Activated CD4-positive, alpha-beta T cell treated with anti-CD3 and anti-CD28 coated beads, Interleukin-2, amount 10 ng/mL, durations not matched to agents 24 days and 14 days (primary cell): ENCODE data around the gene MAP2K7. TPM values are rescaled to one million over a fixed set of nuclear protein-coding genes. Genes with fewer than 3 reads are reported as not detected.
A peak's percentile ranks its signal among the peaks of the same experiment; 100 is the strongest.

Experiments used
- DNase-seq: peaks from one replicate; pipeline ENCODE4 v3.0.0; 2022
- H3K27ac Mint-ChIP-seq: one replicate; pipeline ENCODE4 v1.8.0; 2022; ENCODE audit warnings: mild to moderate bottlenecking, mixed read lengths
- H3K27me3 Mint-ChIP-seq: one replicate; pipeline ENCODE4 v1.8.0; 2022; ENCODE audit warnings: mixed read lengths
- H3K36me3 Mint-ChIP-seq: one replicate; pipeline ENCODE4 v1.8.0; 2022; ENCODE audit warnings: low read depth, mild to moderate bottlenecking, mixed read lengths
- H3K4me1 Mint-ChIP-seq: one replicate; pipeline ENCODE4 v1.8.0; 2021; ENCODE audit warnings: mixed read lengths
- H3K4me3 Mint-ChIP-seq: one replicate; pipeline ENCODE4 v1.8.0; 2022; ENCODE audit warnings: mild to moderate bottlenecking, moderate library complexity, mixed read lengths
- H3K9me3 Mint-ChIP-seq: one replicate; pipeline ENCODE4 v1.8.0; 2021; ENCODE audit warnings: mixed read lengths
- intact Hi-C: fragments of 100-400 bp; cut with micrococcal nuclease; formaldehyde crosslinking; loops from one replicate; pipeline ENCODE4 v1.15.1; 2023
- total RNA-seq: library from RNA; stranded (reverse); gene quantifications from 2 replicates; pipeline ENCODE4 v1.2.3, GENCODE V29; 2022

Gene MAP2K7
- total RNA-seq, 1 donor from 2014 or later, result 46.7 TPM

GRCh38 chr19:7920519-7921301, 17.0 kb downstream of the MAP2K7 start:
- Mint-ChIP-seq H3K27ac (peak overlapping the region; percentile 98), H3K9me3 (no peaks in the 10 kb centered on the region), H3K36me3 (peaks cover 15% of the 10 kb centered on the region), H3K27me3 (peaks cover 21% of the 10 kb centered on the region), H3K4me3 (peak overlapping the region; percentile 94), H3K4me1 (peaks cover 27% of the 10 kb centered on the region)
- intact Hi-C loops, result loop anchor here (1.0 to 2.0 kb wide), 5 partner anchors 17 to 1898 kb away; partner anchors contain the start of genes FBXL12, MAP2K7 and TIMM44
- peak; percentile 98 for DNase-seq

DNA sequence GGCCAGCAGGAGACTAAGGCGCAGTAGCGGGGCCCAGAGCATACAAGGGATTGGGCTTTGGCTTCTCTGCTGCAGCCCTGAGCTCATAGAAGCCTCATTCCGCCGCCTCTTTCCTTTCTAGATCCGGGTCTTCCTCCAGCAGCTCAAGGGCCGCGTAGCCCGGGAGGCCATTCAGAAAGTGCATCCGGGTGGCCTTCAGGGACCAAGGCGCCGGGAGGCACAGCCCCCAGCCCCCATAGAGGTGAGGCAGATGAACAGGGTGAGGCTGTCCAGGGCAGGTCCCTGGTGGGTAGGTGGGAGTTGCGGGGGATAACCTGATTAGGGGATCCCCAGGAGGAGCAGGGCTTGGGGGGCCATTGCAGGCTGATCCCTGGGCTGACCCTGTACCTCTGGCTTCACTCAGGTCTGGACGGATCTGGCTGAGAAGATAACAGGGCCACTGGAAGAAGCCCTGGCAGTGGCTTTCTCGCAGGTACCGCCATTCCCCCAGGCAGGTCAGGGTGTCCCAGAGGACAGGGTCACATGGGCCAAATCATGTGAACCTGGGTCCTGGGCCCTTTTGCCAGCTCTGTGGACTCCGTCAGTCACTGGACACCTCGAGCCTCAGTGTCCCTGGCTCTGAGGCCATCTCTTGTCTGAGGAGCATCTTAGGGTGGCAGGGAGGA, 17.8 kb downstream of the MAP2K7 start:
- peaks cover 18% of the 10 kb centered on the region for H3K27me3 Mint-ChIP-seq
- peaks cover 15% of the 10 kb centered on the region for H3K36me3 Mint-ChIP-seq
- peak overlapping the region; percentile 98 for H3K27ac Mint-ChIP-seq
- no peaks in the 10 kb centered on the region for H3K9me3 Mint-ChIP-seq
- peaks cover 28% of the 10 kb centered on the region for H3K4me1 Mint-ChIP-seq
- DNase-seq, result no peak
- H3K4me3 Mint-ChIP-seq, result peak overlapping the region; percentile 94
- intact Hi-C loops, result loop anchor here (1.0 to 2.0 kb wide), 2 partner anchors 68 to 1897 kb away; partner anchors contain the start of gene FBXL12

GRCh38 chr19:7921967-7922835, 18.5 kb downstream of the MAP2K7 start:
- H3K4me3 Mint-ChIP-seq, result peak overlapping the region; percentile 52
- intact Hi-C loops, result loop anchor here (1.0 to 2.0 kb wide), 2 partner anchors 69 to 1897 kb away; partner anchors contain the start of gene FBXL12
- H3K9me3 Mint-ChIP-seq, result no peaks in the 10 kb centered on the region
- peaks cover 30% of the 10 kb centered on the region for H3K4me1 Mint-ChIP-seq
- peaks cover 15% of the 10 kb centered on the region for H3K27me3 Mint-ChIP-seq
- H3K27ac Mint-ChIP-seq, result no peak overlapping the region
- DNase-seq, result no peak
- H3K36me3 Mint-ChIP-seq, result peaks cover 15% of the 10 kb centered on the region

- peaks cover 30% of the 10 kb centered on the region for H3K4me1 Mint-ChIP-seq
- no peak for DNase-seq
- intact Hi-C loops, result no loop called here
- no peaks in the 10 kb centered on the region for H3K9me3 Mint-ChIP-seq
- H3K36me3 Mint-ChIP-seq, result peaks cover 15% of the 10 kb centered on the region
- H3K4me3 Mint-ChIP-seq, result no peak overlapping the region
- peak overlapping the region; percentile 32 for H3K27ac Mint-ChIP-seq
- H3K27me3 Mint-ChIP-seq, result peaks cover 15% of the 10 kb centered on the region
These were observed 19.1 kb downstream of the MAP2K7 start for GRCh38 chr19:7922836-7923195.

DNA sequence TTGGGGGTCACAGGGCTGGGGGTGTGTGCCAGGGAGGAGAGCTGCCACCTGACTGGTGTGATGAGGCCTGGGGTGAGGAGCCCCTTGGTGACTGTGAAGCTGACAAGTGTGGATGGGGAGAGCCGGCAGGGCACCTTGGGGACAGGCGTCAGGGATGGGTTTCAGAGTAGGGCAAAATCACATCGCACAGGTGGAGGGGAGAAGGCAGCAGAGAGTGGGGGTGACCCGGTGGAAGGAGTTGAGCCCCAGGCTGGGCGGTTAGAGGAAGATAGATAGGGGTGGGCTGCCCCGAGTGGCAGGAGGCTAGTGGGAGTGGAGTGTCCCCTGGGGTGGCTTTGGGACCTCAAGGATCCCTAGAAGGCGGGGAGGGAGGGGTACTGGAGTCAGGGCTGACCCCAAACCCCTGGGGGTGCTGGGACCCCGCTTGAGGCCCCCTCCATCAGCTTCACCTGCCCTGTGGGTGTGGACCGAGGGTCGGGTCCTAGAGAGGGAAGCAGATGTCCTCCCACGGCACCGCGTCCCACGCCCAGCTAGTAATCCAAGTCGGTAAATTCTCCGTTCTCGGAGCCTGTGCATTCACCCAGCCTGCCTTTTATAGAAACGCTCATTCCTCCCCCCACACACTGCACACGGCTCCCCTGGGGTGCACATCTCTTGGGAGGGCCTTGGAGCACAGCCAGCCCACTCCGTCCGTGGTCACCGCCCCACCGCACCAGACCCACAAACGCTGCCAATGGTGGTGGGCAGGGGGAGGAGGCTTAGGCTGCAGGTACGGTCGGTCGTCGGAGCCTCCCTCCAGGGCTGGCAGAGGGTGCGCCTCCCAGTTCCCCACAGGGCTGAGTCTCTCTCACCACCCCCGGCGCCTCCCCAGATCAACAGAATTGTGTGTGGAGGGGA, 19.9 kb downstream of the MAP2K7 start:
- peak overlapping the region; percentile 32 for H3K27ac Mint-ChIP-seq
- peak overlapping the region; percentile 6 for H3K4me3 Mint-ChIP-seq
- peaks cover 28% of the 10 kb centered on the region for H3K4me1 Mint-ChIP-seq
- intact Hi-C loops, result no loop called here
- H3K27me3 Mint-ChIP-seq, result peaks cover 9% of the 10 kb centered on the region
- no peak for DNase-seq
- no peaks in the 10 kb centered on the region for H3K9me3 Mint-ChIP-seq
- peaks cover 17% of the 10 kb centered on the region for H3K36me3 Mint-ChIP-seq

GRCh38 chr19:7924241-7924640, 20.6 kb downstream of the MAP2K7 start:
- peaks cover 8% of the 10 kb centered on the region for H3K27me3 Mint-ChIP-seq
- peak overlapping the region; percentile 13 for H3K27ac Mint-ChIP-seq
- peaks cover 20% of the 10 kb centered on the region for H3K36me3 Mint-ChIP-seq
- no peak for DNase-seq
- H3K9me3 Mint-ChIP-seq, result no peaks in the 10 kb centered on the region
- H3K4me1 Mint-ChIP-seq, result peaks cover 31% of the 10 kb centered on the region
- peak overlapping the region; percentile 66 for H3K4me3 Mint-ChIP-seq
- intact Hi-C loops, result no loop called here

DNA sequence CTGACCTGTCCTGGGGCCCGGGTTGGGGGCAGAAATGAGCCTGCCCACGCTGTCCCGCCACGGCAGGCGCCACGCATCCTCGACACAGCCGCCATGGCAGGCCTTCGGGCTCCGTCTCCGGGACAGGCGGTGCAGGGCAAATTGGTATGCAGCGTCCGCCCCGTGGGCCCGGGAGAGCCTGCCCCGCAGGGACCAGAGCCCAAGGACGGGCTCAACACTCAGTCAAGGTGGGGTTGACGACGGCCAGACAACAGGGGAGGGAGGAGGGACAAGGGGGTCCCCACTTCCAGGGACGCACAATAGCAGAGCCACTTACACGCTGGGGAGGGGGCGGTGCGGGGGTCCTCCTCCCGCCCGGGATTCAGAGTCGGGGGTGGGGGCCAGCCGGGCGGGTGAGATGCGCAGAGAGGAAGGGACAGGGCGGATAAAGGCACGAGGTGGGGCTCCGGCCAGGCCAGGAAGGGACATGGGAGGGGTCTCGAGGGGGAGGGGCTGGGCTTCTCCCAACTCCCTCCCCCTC, 21.0 kb downstream of the MAP2K7 start:
- Mint-ChIP-seq H3K27me3 (peaks cover 5% of the 10 kb centered on the region), H3K27ac (no peak overlapping the region), H3K4me3 (peak overlapping the region; percentile 40), H3K4me1 (peaks cover 29% of the 10 kb centered on the region), H3K9me3 (no peaks in the 10 kb centered on the region), H3K36me3 (peaks cover 20% of the 10 kb centered on the region)
- no peak for DNase-seq
- intact Hi-C loops, result loop anchor here (1.0 kb wide), 1 partner anchor 19 kb away; the partner anchor contains the start of gene TIMM44

DNA sequence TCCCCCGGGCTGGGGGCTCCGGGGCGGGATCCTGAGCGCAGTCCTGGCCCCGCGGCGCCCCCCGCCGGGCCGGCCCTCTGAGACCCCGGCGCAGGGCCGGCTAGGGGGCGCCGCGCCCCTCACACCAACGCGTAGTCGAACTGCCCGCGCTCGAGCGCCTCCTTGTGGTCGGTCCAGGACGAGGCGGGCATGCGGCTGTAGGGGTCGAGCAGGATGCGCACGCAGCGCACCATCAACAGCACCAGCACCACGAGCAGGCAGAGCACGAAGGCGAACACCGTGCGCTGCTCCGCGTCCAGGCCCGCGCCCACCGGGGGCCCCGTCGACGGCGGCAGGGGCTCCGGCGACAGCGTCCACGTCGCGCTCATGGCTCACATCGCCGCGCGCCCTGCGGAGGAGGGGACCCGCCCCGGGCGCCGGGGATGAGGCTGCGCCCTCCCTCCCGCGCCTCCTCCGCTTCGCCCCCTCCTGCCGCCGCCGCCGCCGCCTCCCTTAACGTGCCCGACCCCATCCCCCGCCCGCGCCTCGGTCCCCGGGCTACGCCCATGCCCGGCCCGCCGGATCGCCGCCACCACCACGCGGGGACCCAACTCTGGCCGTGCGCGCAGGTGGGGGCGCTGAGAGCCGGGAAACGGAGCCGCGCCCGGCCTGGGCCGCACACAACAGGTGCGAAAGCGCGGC, 21.6 kb downstream of the MAP2K7 start:
- Mint-ChIP-seq H3K27me3 (peaks cover 2% of the 10 kb centered on the region), H3K9me3 (no peaks in the 10 kb centered on the region), H3K27ac (peak overlapping the region; percentile 82), H3K4me1 (peaks cover 25% of the 10 kb centered on the region), H3K4me3 (peak overlapping the region; percentile 82), H3K36me3 (peaks cover 20% of the 10 kb centered on the region)
- intact Hi-C loops, result loop anchor here (1.0 kb wide), 1 partner anchor 18 kb away; the partner anchor contains the start of gene TIMM44
- DNase-seq, result peak; percentile 94

DNA sequence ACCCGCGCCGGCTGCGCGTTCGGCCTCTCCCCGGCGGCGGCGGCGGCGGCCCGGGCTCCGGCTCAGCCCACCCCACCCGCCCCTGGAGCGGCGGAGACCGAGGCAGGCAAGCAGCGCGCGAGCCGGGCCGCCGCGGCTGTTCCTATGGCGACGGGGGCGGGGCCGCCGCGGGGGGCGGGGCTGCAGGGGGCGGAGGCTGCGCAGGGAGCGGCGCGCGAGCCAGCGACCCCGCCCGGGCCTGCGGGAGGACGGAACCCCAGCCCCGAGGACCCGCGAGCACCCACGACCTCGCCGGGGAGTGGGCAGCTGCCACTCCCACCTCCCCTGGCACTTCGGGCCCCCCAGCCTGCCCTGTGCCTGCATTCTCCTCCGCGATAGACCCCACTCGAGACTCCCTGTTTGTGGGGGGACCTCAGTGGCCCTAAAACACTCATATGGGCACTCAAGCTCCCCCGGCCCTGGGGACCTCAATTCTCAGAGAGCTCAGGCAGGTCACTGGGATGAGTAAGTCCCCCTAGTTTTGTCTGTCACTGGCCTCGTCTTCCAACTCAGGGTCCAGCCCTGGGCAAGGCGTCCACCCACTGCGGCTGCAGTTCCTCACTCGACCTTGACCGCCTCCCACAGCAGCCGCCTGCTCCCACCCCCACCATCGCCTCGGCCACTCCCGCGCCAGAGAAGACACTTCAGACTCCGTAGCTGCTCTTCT, 22.5 kb downstream of the MAP2K7 start, which contains the start of gene CTXN1:
Gene CTXN1, minus strand, starts transcription at position 115 of the 706 bp plus-strand sequence. CDS start 597 bp downstream, outside the sequence.
- Mint-ChIP-seq H3K4me3 (peak within 1 kb of the TSS; percentile 82), H3K27ac (peak within 1 kb of the TSS; percentile 82), H3K27me3 (no peaks in the 10 kb centered on the region), H3K36me3 (peaks cover 21% of the 10 kb centered on the region), H3K4me1 (peaks cover 20% of the 10 kb centered on the region), H3K9me3 (no peaks in the 10 kb centered on the region)
- peak; percentile 94 for DNase-seq
- intact Hi-C loops, result no loop called here

DNA sequence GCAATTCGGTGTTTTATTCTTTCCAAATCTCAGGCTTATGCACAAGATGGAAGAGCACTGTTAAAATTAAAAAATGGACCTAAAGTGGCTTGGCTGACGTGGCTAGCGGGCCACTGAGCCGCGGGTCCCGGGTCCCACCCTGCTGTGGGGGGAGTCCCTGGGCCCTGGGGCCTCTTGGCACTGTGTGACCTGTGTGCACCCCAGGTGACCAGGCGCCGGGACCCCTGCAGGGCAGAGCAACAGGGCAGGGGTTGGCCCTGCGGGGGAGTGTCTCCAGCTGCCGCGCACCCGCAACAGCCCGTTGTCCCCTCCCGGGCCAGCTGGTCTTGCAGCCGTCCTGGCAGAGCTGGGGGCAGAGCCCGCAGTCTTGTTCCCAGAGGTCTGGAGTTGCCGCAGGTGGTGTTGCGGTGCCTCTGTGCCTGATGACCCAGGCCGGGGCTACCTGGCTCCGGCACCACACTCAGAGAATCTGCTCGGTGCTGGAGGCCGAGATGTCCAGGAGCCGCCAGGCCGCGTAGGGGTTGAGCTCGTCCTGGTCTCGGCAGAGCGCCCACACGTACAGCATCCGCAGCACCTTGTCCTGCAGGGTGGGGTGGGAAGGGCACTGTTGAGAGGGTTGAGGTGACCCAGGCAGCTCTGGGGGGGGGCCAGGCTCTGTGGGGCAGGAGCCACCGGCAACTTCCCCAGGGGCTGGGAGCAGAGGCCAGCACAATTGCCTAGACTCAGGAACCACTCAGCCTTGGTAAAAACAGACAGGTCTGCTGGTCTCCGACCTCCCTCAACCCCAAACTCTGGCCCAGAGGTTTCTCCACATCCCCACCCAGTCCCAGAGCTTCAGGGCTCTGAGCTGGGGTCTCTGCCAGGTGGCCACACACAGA, 23.3 kb downstream of the MAP2K7 start:
- no peaks in the 10 kb centered on the region for H3K27me3 Mint-ChIP-seq
- H3K9me3 Mint-ChIP-seq, result no peaks in the 10 kb centered on the region
- peak overlapping the region; percentile 71 for H3K4me3 Mint-ChIP-seq
- intact Hi-C loops, result no loop called here
- peak overlapping the region; percentile 59 for H3K27ac Mint-ChIP-seq
- H3K36me3 Mint-ChIP-seq, result peaks cover 24% of the 10 kb centered on the region
- H3K4me1 Mint-ChIP-seq, result peaks cover 15% of the 10 kb centered on the region
- DNase-seq, result no peak
